ENCODE results near the gene RAD51B. TPM values are rescaled to one million over a fixed set of nuclear protein-coding genes. Genes with fewer than 3 reads are reported as not detected.

The RAD51B gene
- total and polyA plus RNA-seq, 2 of the 13 experiments (the other 11 are each of a cell fraction or from before 2014, with no cell fraction given) = 7.0 to 9.5 TPM

GRCh38 chr14:68709007-68709406 lies 889.4 kb downstream of the RAD51B start:
- no peak overlapping the region for H3K4me2 ChIP-seq (ENCODE audit: low read depth, low read length)
- intact Hi-C loops (cut with micrococcal nuclease; ENCODE audit: unreplicated experiment) = no loop called here
- H3K9me3 ChIP-seq (ENCODE audit: low read length) = no peaks in the 10 kb centered on the region
- no peak overlapping the region for H2AFZ ChIP-seq (ENCODE audit: low read length)
- H3K27me3 ChIP-seq (ENCODE audit: control insufficient read depth in 1 of 2, insufficient read depth in 2 of 2, low read length in 2 of 2) = peaks cover 0 to 12% of the 10 kb centered on the region in 2 experiments; a peak in 3 of 5 replicates
- no peak for DNase-seq (ENCODE audit: low spot score)
- 48% methylated on average over 2 of the region's 2 CpGs for WGBS (ENCODE audit: low lambda C conversion rate)
- H3K79me2 ChIP-seq (ENCODE audit: insufficient read depth, low read length) = no peaks in the 10 kb centered on the region
- H3K27ac ChIP-seq (ENCODE audit: extremely low read length, insufficient read depth, low read length) = no peak overlapping the region
- H3K4me3 ChIP-seq (replicated peaks in 1 of 3; ENCODE audit: insufficient read depth in 1 of 3, low read depth in 2 of 3, low read length in 3 of 3) = no peak overlapping the region
- in situ Hi-C loops (cut with HindIII; ENCODE audit: extremely low pct_ligation_motif_present, low pct_unique_long_range_greater_than_20kb) = no loop called here
- peaks cover 46% of the 10 kb centered on the region for H3K4me1 ChIP-seq (ENCODE audit: insufficient read depth, low read length)
- FAIRE-seq = no peak
- POLR2A ChIA-PET = no interaction called here
- H3K9ac ChIP-seq (ENCODE audit: insufficient read depth, low read depth, low read length) = no peak overlapping the region
- no peaks in the 10 kb centered on the region for H3K36me3 ChIP-seq (replicated peaks in 1 of 2; ENCODE audit: control insufficient read depth in 1 of 2, insufficient read depth in 2 of 2, low read length in 2 of 2)
- H4K20me1 ChIP-seq (ENCODE audit: insufficient read depth, low read length) = no peaks in the 10 kb centered on the region
- BruUV-seq (replicated peaks) = no TSS peak
- CTCF ChIA-PET (ENCODE audit: low intra/inter-chr PET ratio, low total read pairs) = no interaction called here
- no peak for TF ChIP-seq CENPT (CRISPR knock-in tag; IDR thresholded peaks at IDR 0.05; ENCODE audit: low read depth)
- TF ChIP-seq IKZF1 (IDR thresholded peaks at IDR 0.05) = no peak
- TF ChIP-seq ZNF282 (IDR thresholded peaks at IDR 0.05; ENCODE audit: partially characterized antibody) = no peak
- no peak for TF ChIP-seq GATAD1 (CRISPR knock-in tag; IDR thresholded peaks at IDR 0.05)
- no peak for TF ChIP-seq ZNF879 (CRISPR knock-in tag; IDR thresholded peaks at IDR 0.05)
- no peak for TF ChIP-seq ZNF780A (CRISPR knock-in tag; IDR thresholded peaks at IDR 0.05)
- TF ChIP-seq, protein P1, sequence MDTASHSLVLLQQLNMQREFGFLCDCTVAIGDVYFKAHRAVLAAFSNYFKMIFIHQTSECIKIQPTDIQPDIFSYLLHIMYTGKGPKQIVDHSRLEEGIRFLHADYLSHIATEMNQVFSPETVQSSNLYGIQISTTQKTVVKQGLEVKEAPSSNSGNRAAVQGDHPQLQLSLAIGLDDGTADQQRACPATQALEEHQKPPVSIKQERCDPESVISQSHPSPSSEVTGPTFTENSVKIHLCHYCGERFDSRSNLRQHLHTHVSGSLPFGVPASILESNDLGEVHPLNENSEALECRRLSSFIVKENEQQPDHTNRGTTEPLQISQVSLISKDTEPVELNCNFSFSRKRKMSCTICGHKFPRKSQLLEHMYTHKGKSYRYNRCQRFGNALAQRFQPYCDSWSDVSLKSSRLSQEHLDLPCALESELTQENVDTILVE (CRISPR knock-in tag; IDR thresholded peaks at IDR 0.05) = no peak
- TF ChIP-seq HES4 (CRISPR knock-in tag; IDR thresholded peaks at IDR 0.05; ENCODE audit: borderline replicate concordance) = no peak
- TF ChIP-seq ZSCAN20 (CRISPR knock-in tag; IDR thresholded peaks at IDR 0.05; ENCODE audit: borderline replicate concordance) = no peak
- no peak for TF ChIP-seq CENPBD1 (CRISPR knock-in tag; IDR thresholded peaks at IDR 0.05; ENCODE audit: borderline replicate concordance, low read depth)
- no peak for ATAC-seq

All from HepG2 (cell line).